C4-2B (cell line): ENCODE measurements around the gene NAA80.

Experiments used
- CTCF ChIP-seq: fragments of 450-650 bp; conservative IDR thresholded peaks from 2 replicates; pipeline ENCODE4 v1.5.1; 2017; ENCODE audit warnings: mild to moderate bottlenecking
- ZFX ChIP-seq: fragments of 450-650 bp; IDR thresholded peaks from 2 replicates; pipeline ENCODE4 v1.6.1; 2017

DNA sequence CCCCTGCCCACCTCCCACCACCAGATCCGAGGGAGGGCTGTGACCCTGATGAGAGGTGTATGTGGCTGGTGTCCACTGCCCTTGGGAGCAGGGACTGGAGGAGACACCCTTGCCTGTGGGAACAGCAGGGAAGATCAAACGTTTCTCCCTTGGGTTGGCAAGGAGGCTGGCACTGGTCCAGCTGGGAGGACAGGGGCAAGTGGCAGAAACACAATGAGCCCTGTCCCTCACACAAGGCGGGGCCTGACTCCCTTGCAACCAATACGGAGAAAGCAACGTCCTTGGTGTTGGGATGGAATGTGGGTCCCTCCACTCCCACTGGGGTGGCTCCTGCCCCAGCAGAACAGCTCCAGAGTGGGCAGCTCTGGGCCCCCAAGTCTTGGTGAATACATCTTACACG, 18.1 kb upstream of the NAA80 start:
- no peak for TF ChIP-seq CTCF
- no peak for TF ChIP-seq ZFX
